22Rv1 (cell line): ENCODE results near the gene IQGAP2.

ENCODE experiments used
- H3K27ac ChIP-seq: fragments of 450-650 bp; 2 replicates; pipeline ENCODE4 v1.5.1; 2017
- ZFX ChIP-seq: fragments of 450-650 bp; IDR thresholded peaks from 2 replicates; pipeline ENCODE4 v1.6.1; 2017; ENCODE audit warnings: antibody characterized with exemption, borderline replicate concordance
- TF ChIP-seq, protein P1 (sequence below): fragments of 450-650 bp; IDR thresholded peaks from 2 replicates; pipeline ENCODE4 v1.5.1; 2017; ENCODE audit warnings: mild to moderate bottlenecking

IQGAP2 gene

DNA sequence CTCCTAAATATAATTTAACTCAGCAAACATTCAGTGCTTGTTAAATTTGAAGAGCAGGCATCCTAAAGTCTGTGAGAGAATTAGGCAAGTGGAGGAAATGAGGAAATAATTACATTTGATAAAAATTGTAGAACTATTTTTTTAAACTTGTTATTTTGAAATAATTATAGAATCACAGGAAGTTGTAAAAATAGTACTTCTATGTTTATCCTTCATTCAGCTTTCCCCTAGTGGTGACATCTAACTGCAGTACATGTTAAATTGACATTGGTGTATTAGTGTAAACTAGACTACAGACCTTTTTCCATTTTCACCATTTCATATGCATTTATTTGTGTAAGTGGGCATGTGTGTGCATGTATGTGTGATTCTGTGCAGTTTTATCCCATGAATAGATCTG, 168.5 kb downstream of the IQGAP2 start:
- no peak overlapping the region for H3K27ac ChIP-seq
- TF ChIP-seq, protein P1, sequence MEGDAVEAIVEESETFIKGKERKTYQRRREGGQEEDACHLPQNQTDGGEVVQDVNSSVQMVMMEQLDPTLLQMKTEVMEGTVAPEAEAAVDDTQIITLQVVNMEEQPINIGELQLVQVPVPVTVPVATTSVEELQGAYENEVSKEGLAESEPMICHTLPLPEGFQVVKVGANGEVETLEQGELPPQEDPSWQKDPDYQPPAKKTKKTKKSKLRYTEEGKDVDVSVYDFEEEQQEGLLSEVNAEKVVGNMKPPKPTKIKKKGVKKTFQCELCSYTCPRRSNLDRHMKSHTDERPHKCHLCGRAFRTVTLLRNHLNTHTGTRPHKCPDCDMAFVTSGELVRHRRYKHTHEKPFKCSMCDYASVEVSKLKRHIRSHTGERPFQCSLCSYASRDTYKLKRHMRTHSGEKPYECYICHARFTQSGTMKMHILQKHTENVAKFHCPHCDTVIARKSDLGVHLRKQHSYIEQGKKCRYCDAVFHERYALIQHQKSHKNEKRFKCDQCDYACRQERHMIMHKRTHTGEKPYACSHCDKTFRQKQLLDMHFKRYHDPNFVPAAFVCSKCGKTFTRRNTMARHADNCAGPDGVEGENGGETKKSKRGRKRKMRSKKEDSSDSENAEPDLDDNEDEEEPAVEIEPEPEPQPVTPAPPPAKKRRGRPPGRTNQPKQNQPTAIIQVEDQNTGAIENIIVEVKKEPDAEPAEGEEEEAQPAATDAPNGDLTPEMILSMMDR: no peak
- TF ChIP-seq ZFX: no peak

DNA sequence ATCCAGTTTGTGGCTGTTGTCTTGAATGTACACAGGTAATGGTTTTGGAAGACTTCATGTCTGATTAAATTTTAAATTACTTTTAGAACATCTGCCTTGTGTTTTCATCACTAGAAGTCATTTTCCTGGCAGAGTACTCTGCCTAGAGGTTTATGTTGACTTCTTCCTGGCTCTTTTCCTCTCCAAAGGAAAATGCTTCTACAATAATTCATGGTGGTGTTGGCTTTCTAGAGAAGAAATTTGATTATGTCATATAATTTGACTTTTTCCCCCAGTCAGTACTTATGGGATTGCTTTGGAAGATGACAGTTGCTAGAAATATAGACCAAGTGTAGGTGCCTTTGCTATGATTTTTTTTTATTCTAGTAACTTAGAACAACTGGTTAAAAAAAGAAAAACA, 173.4 kb downstream of the IQGAP2 start:
- TF ChIP-seq, protein P1: no peak
- no peak for TF ChIP-seq ZFX
- no peak overlapping the region for H3K27ac ChIP-seq

DNA sequence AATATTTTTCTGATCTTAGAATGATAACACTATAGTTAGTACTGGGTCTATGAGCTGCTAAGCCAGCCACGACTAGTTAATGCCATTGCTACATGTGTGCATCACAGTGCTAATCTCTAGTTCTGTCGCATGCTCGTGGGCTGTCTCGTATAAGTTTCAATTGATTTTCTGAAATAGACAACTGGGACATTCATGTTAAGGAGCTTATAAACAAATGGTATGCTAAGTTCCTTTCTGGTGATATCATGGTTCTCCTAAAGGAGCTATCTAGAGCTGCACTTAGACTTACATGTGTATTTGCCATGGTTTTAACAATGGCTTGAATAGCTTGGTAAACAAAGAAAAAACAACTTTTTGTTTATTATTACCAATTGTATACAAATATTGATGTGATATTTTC, 173.9 kb downstream of the IQGAP2 start:
- no peak for TF ChIP-seq ZFX
- TF ChIP-seq, protein P1: no peak
- H3K27ac ChIP-seq: no peak overlapping the region

DNA sequence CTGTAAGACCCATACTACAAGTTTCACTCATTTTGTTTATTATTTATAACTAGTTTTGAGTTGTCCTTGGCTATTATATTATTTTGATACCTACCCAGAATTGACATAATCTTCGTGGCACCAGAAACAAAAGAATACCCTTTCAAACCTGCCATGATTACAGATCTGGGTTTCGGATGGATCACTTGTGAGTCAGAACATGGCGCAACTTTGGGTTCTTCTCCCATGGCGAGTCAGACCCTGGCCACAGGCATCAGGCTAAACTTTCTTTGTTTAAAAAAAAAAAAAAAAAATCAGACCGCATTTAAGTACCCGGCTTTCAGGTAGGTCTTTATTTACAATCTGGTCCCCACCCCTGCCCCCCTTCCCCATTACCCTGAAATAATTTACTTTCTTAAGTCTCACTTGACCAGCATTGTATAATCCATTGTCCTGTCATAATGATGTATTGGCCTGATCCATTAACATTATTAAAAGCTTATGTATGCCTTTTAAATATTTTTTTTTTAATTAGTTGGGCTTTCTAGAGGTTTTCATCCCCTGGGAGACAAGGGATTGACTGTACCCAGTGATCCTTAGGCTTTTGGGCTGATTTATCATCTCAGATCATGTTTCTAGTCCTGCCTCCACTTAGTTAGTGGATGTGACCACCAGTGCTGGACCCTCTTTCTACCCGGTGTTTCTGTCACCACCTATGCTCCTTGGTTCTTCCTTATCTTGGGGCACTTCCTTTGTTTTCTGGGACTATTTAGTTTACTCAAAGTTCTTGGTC, 176.3 kb downstream of the IQGAP2 start:
- TF ChIP-seq, protein P1: no peak
- no peak for TF ChIP-seq ZFX

DNA sequence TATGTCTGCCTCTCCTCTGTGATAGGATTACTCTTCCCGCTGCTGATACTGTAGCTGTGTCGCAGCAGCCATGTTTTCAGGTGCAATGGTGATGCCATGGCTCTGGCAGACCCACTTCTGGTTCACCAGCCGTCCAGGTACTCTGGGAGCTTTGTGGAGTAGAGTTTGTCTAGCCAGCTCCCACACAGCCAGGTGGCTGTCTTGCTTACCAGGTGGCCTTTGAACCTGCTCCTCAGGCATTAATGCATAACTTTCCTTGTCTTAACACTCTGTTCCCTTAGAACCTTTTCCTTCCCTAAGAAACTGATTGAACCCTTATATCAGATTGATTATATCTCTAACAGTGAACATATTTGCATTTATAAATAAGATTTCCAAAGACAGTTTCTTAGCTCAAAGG, 177.9 kb downstream of the IQGAP2 start:
- TF ChIP-seq, protein P1: no peak
- no peak for TF ChIP-seq ZFX
- H3K27ac ChIP-seq: no peak overlapping the region

More for the DNA sequence above, 176.3 kb downstream of the IQGAP2 start:
- H3K27ac ChIP-seq: no peak overlapping the region

DNA sequence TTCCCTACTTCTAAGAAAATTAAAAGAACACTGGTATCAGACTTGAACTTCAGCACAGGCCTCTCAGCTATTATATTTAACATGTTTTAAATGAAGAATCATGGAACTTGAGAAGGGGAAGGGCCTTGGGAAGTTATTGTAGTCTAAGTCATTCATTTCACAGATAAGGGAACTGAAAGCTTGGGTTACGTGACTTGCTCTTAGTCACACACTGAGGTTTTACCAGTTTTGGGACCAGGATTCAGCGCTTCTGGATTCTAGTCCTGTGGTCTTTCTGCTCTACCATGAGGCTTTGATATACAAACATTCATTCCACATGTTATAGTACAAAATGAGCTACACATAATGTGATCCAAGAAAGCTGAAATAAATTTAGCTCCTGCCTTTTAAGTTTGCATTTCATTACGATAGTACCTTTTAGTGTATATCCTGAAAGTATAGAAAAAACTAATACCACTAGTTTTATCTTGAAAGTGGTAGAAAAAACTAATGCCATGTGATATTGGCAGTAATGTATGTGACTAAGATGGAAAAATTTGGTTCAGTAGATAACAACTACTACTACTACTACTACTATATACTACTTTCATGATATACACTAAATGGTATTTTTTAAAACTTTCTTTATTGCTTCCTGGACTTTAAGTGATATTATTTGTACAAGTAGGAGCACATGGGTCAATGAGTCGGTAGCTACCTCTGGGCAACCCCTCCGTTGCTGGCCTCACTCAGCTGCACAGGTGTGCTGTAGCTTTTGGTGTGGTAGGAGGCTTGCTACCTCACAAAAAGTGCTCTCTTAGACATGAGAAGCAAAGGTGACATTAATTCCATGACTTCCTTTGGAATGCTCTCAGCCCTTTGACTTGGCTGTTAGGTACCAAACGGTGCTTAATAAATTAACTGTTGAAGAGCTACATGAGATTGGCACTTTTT, 179.4 kb downstream of the IQGAP2 start:
- no peak overlapping the region for H3K27ac ChIP-seq
- no peak for TF ChIP-seq ZFX
- TF ChIP-seq, protein P1: no peak
